WTC11 (cell line): ENCODE data around the gene SCO2.

Experiments
- ATF1 ChIP-seq: sonication (generic); formaldehyde crosslinking; IDR thresholded peaks from 2 replicates; pipeline ENCODE4 v1.8.1; 2023; ENCODE audit warnings: mild to moderate bottlenecking, moderate library complexity, missing genetic modification reagents
- ATF3 ChIP-seq: sonication (generic); formaldehyde crosslinking; conservative IDR thresholded peaks from 2 replicates; pipeline ENCODE4 v1.8.1; 2022; ENCODE audit warnings: mild to moderate bottlenecking, missing genetic modification reagents
- ATF6 ChIP-seq: sonication (generic); formaldehyde crosslinking; IDR thresholded peaks from 2 replicates; pipeline ENCODE4 v1.8.1; 2023; ENCODE audit warnings: mild to moderate bottlenecking, missing genetic modification reagents
- CTCF ChIP-seq: fragments of 200-600 bp; IDR thresholded peaks from 2 replicates; pipeline ENCODE4 v1.8.0; 2022; ENCODE audit warnings: antibody characterized with exemption
- GABPB1 ChIP-seq: sonication (generic); formaldehyde crosslinking; IDR thresholded peaks from 2 replicates; pipeline ENCODE4 v1.8.1; 2023; ENCODE audit warnings: mild to moderate bottlenecking, missing genetic modification reagents
- SMAD3 ChIP-seq: sonication (generic); formaldehyde crosslinking; IDR thresholded peaks from 2 replicates; pipeline ENCODE4 v1.8.0; 2022; ENCODE audit warnings: missing genetic modification reagents, mild to moderate bottlenecking, borderline replicate concordance
- TCF7 ChIP-seq: sonication (generic); formaldehyde crosslinking; IDR thresholded peaks from 2 replicates; pipeline ENCODE4 v1.8.0; 2022; ENCODE audit warnings: mild to moderate bottlenecking, low read depth, missing genetic modification reagents, moderate library complexity
- ZNF232 ChIP-seq: sonication (generic); formaldehyde crosslinking; IDR thresholded peaks from 2 replicates; pipeline ENCODE4 v1.8.0; 2022; ENCODE audit warnings: mild to moderate bottlenecking, missing genetic modification reagents
- ZNF532 ChIP-seq: fragments of 250-450 bp; sonication (Bioruptor Pico); IDR thresholded peaks from 2 replicates; pipeline ENCODE4 v1.9.0; 2021; ENCODE audit warnings: mild to moderate bottlenecking, borderline replicate concordance
- TF ChIP-seq, protein P1 (sequence below): sonication (generic); formaldehyde crosslinking; IDR thresholded peaks from 2 replicates; pipeline ENCODE4 v1.8.1; 2023; ENCODE audit warnings: mild to moderate bottlenecking, missing genetic modification reagents, moderate library complexity

DNA sequence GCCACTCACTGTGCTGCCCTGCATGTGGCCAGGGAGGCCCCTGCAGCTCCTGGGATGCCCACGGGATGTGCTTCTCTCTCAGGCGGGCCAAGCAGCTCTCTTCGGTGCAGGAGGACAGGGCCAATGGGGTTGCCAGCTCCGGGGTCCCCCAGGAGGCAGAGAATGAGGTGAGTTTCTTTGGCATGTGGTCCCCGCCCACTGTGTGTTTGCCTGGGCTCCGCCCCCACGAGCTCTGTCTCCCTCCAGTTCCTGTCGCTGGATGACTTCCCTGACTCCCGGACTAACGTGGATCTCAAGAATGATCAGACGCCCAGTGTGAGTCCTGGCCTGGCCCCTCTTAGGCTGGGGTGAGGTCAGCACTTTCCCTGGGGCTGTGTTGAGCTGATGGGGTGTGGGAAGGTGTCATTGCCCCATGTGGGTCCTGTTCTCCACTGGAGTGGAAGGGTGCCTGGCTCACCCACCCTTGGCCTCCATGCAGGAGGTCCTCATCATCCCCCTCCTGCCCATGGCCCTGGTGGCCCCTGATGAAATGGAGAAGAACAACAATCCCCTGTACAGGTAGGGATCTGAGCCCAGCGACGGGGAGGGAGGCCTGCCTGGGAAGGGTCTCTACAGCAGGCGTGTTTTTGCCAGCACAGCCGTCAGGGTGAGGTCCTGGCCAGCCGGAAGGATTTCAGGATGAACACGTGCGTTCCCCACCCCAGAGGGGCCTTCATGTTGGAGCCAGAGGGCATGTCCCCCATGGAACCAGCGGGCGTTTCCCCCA lies 7.7 kb downstream of the SCO2 start:
- no peak for TF ChIP-seq TCF7 (CRISPR knock-in tag)
- no peak for TF ChIP-seq ATF1 (CRISPR knock-in tag)
- TF ChIP-seq GABPB1 (CRISPR knock-in tag): no peak
- no peak for TF ChIP-seq ATF6 (CRISPR knock-in tag)
- TF ChIP-seq, protein P1, sequence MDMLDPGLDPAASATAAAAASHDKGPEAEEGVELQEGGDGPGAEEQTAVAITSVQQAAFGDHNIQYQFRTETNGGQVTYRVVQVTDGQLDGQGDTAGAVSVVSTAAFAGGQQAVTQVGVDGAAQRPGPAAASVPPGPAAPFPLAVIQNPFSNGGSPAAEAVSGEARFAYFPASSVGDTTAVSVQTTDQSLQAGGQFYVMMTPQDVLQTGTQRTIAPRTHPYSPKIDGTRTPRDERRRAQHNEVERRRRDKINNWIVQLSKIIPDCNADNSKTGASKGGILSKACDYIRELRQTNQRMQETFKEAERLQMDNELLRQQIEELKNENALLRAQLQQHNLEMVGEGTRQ (CRISPR knock-in tag): no peak
- no peak for TF ChIP-seq ZNF232
- TF ChIP-seq CTCF: no peak
- TF ChIP-seq ATF3 (CRISPR knock-in tag): no peak
- TF ChIP-seq ZNF532 (CRISPR knock-in tag): no peak
- no peak for TF ChIP-seq SMAD3
